SK-N-SH (cell line): ENCODE data around the gene RNF113B. TPM values are rescaled to one million over a fixed set of nuclear protein-coding genes. Genes with fewer than 3 reads are reported as not detected.

Source experiments
- CTCF ChIA-PET: fragments of 300-600, 350-600 bp; formaldehyde crosslinking; extraction: SDS; loops from one replicate; lab custom pipeline; 2021; lab: Yijun Ruan, JAX
- POLR2A ChIA-PET: fragments of 350-600 bp; sonication (Branson Sonifier 250); formaldehyde crosslinking; extraction: SDS; loops from one replicate; lab custom pipeline; 2020; ENCODE audit warnings: antibody characterized with exemption, inconsistent platforms; lab: Yijun Ruan, JAX
- DNase-seq: peaks from one replicate; pipeline ENCODE4 v3.0.0; 2012
- H2AFZ ChIP-seq: fragments of 200-600 bp; sonication (generic); 2 replicates; pipeline ENCODE4 v1.8.1; 2016; ENCODE audit warnings: antibody characterized with exemption, mild to moderate bottlenecking, low read depth
- H3F3A ChIP-seq: fragments of 200-600 bp; sonication (generic); replicated peaks from 2 replicates; pipeline ENCODE3; 2016; ENCODE audit warnings: antibody characterized with exemption, mild to moderate bottlenecking; ENCODE audit not compliant: insufficient read depth
- H3K27ac ChIP-seq, 2 experiments: fragments of 200-500 bp in 1 of 2; fragments of 200-600 bp in 1 of 2; sonication (Bioruptor generic) in 1 of 2; sonication (generic), shearing (Covaris generic) in 1 of 2; 2 replicates each; pipeline versions ENCODE4 v1.5.1 to v1.6.1; 2014 to 2016; ENCODE audit warnings: low read depth in 2 of 2, inconsistent platforms in 1 of 2, low read length in 1 of 2, mild to moderate bottlenecking in 1 of 2, mixed read lengths in 1 of 2
- H3K27me3 ChIP-seq: fragments of 200-600 bp; sonication (generic), shearing (Covaris generic); 2 replicates; pipeline ENCODE4 v1.6.1; 2016; ENCODE audit warnings: mixed run types; ENCODE audit not compliant: insufficient read depth
- H3K36me3 ChIP-seq, 2 experiments: fragments of 200-500 bp in 1 of 2; fragments of 200-600 bp in 1 of 2; sonication (Bioruptor generic) in 1 of 2; sonication (generic) in 1 of 2; replicated peaks in 1 of 2; 2 replicates each; pipeline versions ENCODE3 to v1.5.1; 2014 to 2016; ENCODE audit warnings: low read length in 1 of 2, mild to moderate bottlenecking in 1 of 2; ENCODE audit not compliant: insufficient read depth in 2 of 2, control insufficient read depth in 1 of 2
- H3K4me1 ChIP-seq, 2 experiments: fragments of 200-500 bp in 1 of 2; fragments of 200-600 bp in 1 of 2; sonication (Bioruptor generic) in 1 of 2; sonication (generic), shearing (Covaris generic) in 1 of 2; 2 replicates each; pipeline versions ENCODE4 v1.5.1 to v1.6.1; 2014 to 2016; ENCODE audit warnings: low read depth in 1 of 2, low read length in 1 of 2, mixed run types in 1 of 2; ENCODE audit not compliant: insufficient read depth in 2 of 2, control insufficient read depth in 1 of 2
- H3K4me2 ChIP-seq: fragments of 200-600 bp; sonication (generic), shearing (Covaris generic); 2 replicates; pipeline ENCODE4 v1.6.1; 2017; ENCODE audit warnings: mixed run types
- H3K4me3 ChIP-seq, 2 experiments: fragments of 200-500 bp in 1 of 2; fragments of 200-600 bp in 1 of 2; sonication (Bioruptor generic) in 1 of 2; sonication (generic), shearing (Covaris generic) in 1 of 2; 2 replicates each; pipeline versions ENCODE4 v1.5.1 to v1.8.1; 2014 to 2016; ENCODE audit warnings: low read depth in 2 of 2, inconsistent platforms in 1 of 2, low read length in 1 of 2, mild to moderate bottlenecking in 1 of 2, mixed read lengths in 1 of 2, moderate library complexity in 1 of 2
- H3K79me2 ChIP-seq: fragments of 200-600 bp; sonication (generic); 2 replicates; pipeline ENCODE4 v1.8.1; 2017; ENCODE audit warnings: mild to moderate bottlenecking; ENCODE audit not compliant: insufficient read depth
- H3K9ac ChIP-seq: fragments of 200-600 bp; sonication (generic); 2 replicates; pipeline ENCODE4 v1.6.1; 2017; ENCODE audit warnings: mixed run types
- H3K9me2 ChIP-seq: fragments of 200-600 bp; sonication (generic); 2 replicates; pipeline ENCODE4 v1.6.1; 2017; ENCODE audit warnings: mixed run types
- H3K9me3 ChIP-seq: fragments of 200-600 bp; sonication (generic); 2 replicates; pipeline ENCODE4 v1.6.1; 2017; ENCODE audit warnings: mixed run types, mild to moderate bottlenecking, moderate library complexity
- H4K20me1 ChIP-seq: fragments of 200-600 bp; sonication (generic); 2 replicates; pipeline ENCODE4 v1.6.1; 2017; ENCODE audit warnings: mild to moderate bottlenecking, mixed run types; ENCODE audit not compliant: insufficient read depth
- CHD2 ChIP-seq: fragments of 150-350 bp; IDR thresholded peaks from 2 replicates; pipeline ENCODE4 v1.6.1; 2018; ENCODE audit warnings: low read length; ENCODE audit not compliant: partially characterized antibody
- CTCF ChIP-seq: fragments of 200-600 bp; sonication (generic); IDR thresholded peaks from 2 replicates; pipeline ENCODE4 v1.6.1; 2017; ENCODE audit warnings: antibody characterized with exemption, mild to moderate bottlenecking, moderate library complexity
- ELF1 ChIP-seq: IDR thresholded peaks from 2 replicates; pipeline ENCODE4 v1.4.0; 2012
- EP300 ChIP-seq, 2 experiments: IDR thresholded peaks; 2 replicates each; pipeline versions ENCODE4 v1.4.0 to v1.6.1; 2012; ENCODE audit warnings: borderline replicate concordance in 1 of 2, low read depth in 1 of 2, low read length in 1 of 2
- EZH2phosphoT487 ChIP-seq: fragments of 200-600 bp; sonication (generic); IDR thresholded peaks from 2 replicates; pipeline ENCODE4 v1.6.1; 2017; ENCODE audit warnings: low read depth, mixed run types, mild to moderate bottlenecking, antibody characterized with exemption, moderate library complexity, borderline replicate concordance
- FOSL2 ChIP-seq: IDR thresholded peaks from 2 replicates; pipeline ENCODE4 v1.4.0; 2012; ENCODE audit warnings: low read depth, mild to moderate bottlenecking, moderate library complexity, borderline replicate concordance
- FOXJ3 ChIP-seq: sonication (generic); formaldehyde crosslinking; IDR thresholded peaks from 2 replicates; pipeline ENCODE4 v1.5.1; 2020; ENCODE audit warnings: mild to moderate bottlenecking, missing genetic modification reagents
- FOXM1 ChIP-seq: IDR thresholded peaks from 2 replicates; pipeline ENCODE4 v1.4.0; 2012; ENCODE audit warnings: low read depth, mild to moderate bottlenecking
- GATA2 ChIP-seq: sonication (generic); formaldehyde crosslinking; IDR thresholded peaks from 2 replicates; pipeline ENCODE4 v1.5.0; 2020; ENCODE audit warnings: mild to moderate bottlenecking, missing genetic modification reagents
- MXI1 ChIP-seq: IDR thresholded peaks from 2 replicates; pipeline ENCODE4 v1.6.1; 2012; ENCODE audit warnings: mild to moderate bottlenecking, low read depth, low read length, improper control_type of control experiment
- POLR2AphosphoS5 ChIP-seq: IDR thresholded peaks from 2 replicates; pipeline ENCODE4 v1.6.1; 2012; ENCODE audit warnings: low read depth, low read length
- RCOR1 ChIP-seq: fragments of 150-350 bp; IDR thresholded peaks from 2 replicates; pipeline ENCODE4 v1.6.1; 2017; ENCODE audit warnings: antibody characterized with exemption, low read length
- RXRA ChIP-seq: IDR thresholded peaks from 2 replicates; pipeline ENCODE4 v1.4.0; 2012; ENCODE audit warnings: low read depth, mild to moderate bottlenecking, borderline replicate concordance
- SIN3A ChIP-seq: IDR thresholded peaks from 2 replicates; pipeline ENCODE4 v1.6.1; 2012; ENCODE audit warnings: low read depth, mild to moderate bottlenecking, low read length, moderate library complexity, borderline replicate concordance
- SMC3 ChIP-seq: IDR thresholded peaks from 2 replicates; pipeline ENCODE4 v1.6.1; 2012; ENCODE audit warnings: low read depth, low read length, improper control_type of control experiment
- TCF12 ChIP-seq: IDR thresholded peaks from 2 replicates; pipeline ENCODE4 v1.4.0; 2012
- USF2 ChIP-seq: fragments of 150-350 bp; IDR thresholded peaks from 2 replicates; pipeline ENCODE4 v1.6.1; 2017; ENCODE audit warnings: antibody characterized with exemption, low read length, low read depth, borderline replicate concordance
- YY1 ChIP-seq: IDR thresholded peaks from 2 replicates; pipeline ENCODE4 v1.4.0; 2012; ENCODE audit warnings: low read depth, mild to moderate bottlenecking
- ZBTB33 ChIP-seq: IDR thresholded peaks from 2 replicates; pipeline ENCODE4 v1.4.0; 2012; ENCODE audit warnings: low read depth, borderline replicate concordance
- WGBS: methylation state at CpG from one replicate; pipeline ENCODE4 v1.1.6; 2017; ENCODE audit warnings: low lambda C conversion rate; 5-methylcytosine and 5-hydroxymethylcytosine counted together
- polyA plus RNA-seq, 3 experiments: library from polyadenylated mRNA; depleted of rRNA; stranded (reverse); fragments of >200 nt; gene quantifications; 2 replicates each; pipeline ENCODE4 v1.2.3, GENCODE V29; 2012

RNF113B gene
- polyA plus RNA-seq, 1 of the 3 experiments (the other 2 are of a cell fraction), result not detected

- Histone ChIP-seq H2AFZ (no peak overlapping the region), H3K36me3 (no peaks in the 10 kb centered on the region), H4K20me1 (no peaks in the 10 kb centered on the region), H3K4me2 (no peak overlapping the region), H3K4me3 (no peak overlapping the region), H3K27me3 (no peaks in the 10 kb centered on the region), H3K9ac (no peak overlapping the region), H3K4me1 (peaks cover 0 to 6% of the 10 kb centered on the region in 2 experiments; a peak in 2 of 4 replicates), H3K9me2 (no peaks in the 10 kb centered on the region), H3F3A (no peaks in the 10 kb centered on the region), H3K79me2 (peaks cover 51% of the 10 kb centered on the region), H3K27ac (no peak overlapping the region), H3K9me3 (no peaks in the 10 kb centered on the region)
- DNase-seq, result no peak
- TF ChIP-seq SMC3, result no peak
- TF ChIP-seq EP300 (IDR thresholded peaks at IDR 0.05; ENCODE audit: borderline replicate concordance in 1 of 2, low read depth in 1 of 2, low read length in 1 of 2), result no peak
- no peak for TF ChIP-seq GATA2 (CRISPR knock-in tag)
- TF ChIP-seq RCOR1, result no peak
- no peak for TF ChIP-seq MXI1
- TF ChIP-seq ELF1, result no peak
- no peak for TF ChIP-seq YY1
- TF ChIP-seq CHD2, result no peak
- no peak for TF ChIP-seq ZBTB33
- TF ChIP-seq CTCF, result no peak
- no peak for TF ChIP-seq RXRA
- no peak for TF ChIP-seq EZH2phosphoT487
- TF ChIP-seq TCF12, result no peak
- no peak for TF ChIP-seq SIN3A
- no peak for TF ChIP-seq POLR2AphosphoS5
- TF ChIP-seq FOXJ3 (CRISPR knock-in tag), result no peak
- no peak for TF ChIP-seq USF2
- no peak for TF ChIP-seq FOXM1
- no peak for TF ChIP-seq FOSL2
- CTCF ChIA-PET, result interaction anchor here (1.5 kb wide), 1 partner anchor 22 kb away, joined by 3 read pairs; no protein-coding TSS in a partner anchor
- WGBS, result 91% methylated on average over 10 of the region's 10 CpGs
- POLR2A ChIA-PET, result no interaction called here
Measured at GRCh38 chr13:98195054-98195791, 18.2 kb upstream of the RNF113B start.
